ENCODE measurements around the gene ARPC1A. TPM values are rescaled to one million over a fixed set of nuclear protein-coding genes. Genes with fewer than 3 reads are reported as not detected.

ARPC1A gene
- total RNA-seq, 2 experiments from 2014 or later: 71.8 to 108 TPM

DNA sequence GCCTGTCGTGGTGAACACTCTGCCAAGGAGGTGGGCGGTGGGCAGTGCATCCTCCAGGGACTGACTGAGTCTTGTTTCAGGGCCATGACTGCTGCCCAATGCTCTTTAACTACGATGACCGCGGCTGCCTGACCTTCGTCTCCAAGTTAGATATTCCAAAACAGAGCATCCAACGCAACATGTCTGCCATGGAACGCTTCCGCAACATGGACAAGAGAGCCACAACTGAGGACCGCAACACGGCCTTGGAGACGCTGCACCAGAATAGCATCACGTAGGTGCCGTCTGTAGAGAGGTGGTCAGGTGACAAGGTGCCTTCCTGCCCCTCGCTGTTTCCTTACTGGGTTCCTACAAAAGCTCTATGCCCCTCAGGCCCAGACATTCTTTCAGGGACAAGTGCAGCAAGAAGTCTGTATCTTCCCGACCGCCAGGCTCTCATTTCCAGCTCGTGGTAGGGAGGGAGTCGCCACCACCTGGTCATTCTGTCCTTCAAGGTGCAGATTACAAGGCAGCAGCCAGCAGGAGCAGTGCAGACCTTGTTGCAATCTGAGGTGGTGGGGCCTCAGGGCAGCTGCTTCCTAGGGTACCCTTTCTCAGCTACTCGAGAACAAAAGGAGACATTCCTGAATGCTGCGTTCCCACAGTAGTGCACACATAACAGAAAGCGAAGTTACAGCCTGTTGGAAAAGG is 33.9 kb downstream of the ARPC1A start:
- ChIA-PET CTCF (ENCODE audit: unreplicated experiment) (no interaction called here), POLR2A (no interaction called here)
- DNase-seq (ENCODE audit: low spot score): no peak
- Histone ChIP-seq H2AFZ (ENCODE audit: low read length) (no peak overlapping the region), H3K4me3 (ENCODE audit: low read depth, low read length, poor library complexity, severe bottlenecking) (no peak overlapping the region), H3K9me2 (ENCODE audit: insufficient read depth, low read length) (no peaks in the 10 kb centered on the region), H3K79me2 (ENCODE audit: insufficient read depth, low read depth, low read length) (no peaks in the 10 kb centered on the region), H3K36me3 (ENCODE audit: insufficient read depth, low read length) (peaks cover 79% of the 10 kb centered on the region), H4K20me1 (ENCODE audit: insufficient read depth, low read length) (no peaks in the 10 kb centered on the region), H3K4me2 (ENCODE audit: low read length) (no peak overlapping the region), H3K4me1 (ENCODE audit: insufficient read depth, low read length, poor library complexity, severe bottlenecking) (no peaks in the 10 kb centered on the region), H3K9me3 (ENCODE audit: low read length) (no peaks in the 10 kb centered on the region), H3K27ac (ENCODE audit: low read depth, low read length, poor library complexity, severe bottlenecking) (no peak overlapping the region)
- intact Hi-C loops (cut with micrococcal nuclease; ENCODE audit: unreplicated experiment): no loop called here
- TF ChIP-seq, protein P1, sequence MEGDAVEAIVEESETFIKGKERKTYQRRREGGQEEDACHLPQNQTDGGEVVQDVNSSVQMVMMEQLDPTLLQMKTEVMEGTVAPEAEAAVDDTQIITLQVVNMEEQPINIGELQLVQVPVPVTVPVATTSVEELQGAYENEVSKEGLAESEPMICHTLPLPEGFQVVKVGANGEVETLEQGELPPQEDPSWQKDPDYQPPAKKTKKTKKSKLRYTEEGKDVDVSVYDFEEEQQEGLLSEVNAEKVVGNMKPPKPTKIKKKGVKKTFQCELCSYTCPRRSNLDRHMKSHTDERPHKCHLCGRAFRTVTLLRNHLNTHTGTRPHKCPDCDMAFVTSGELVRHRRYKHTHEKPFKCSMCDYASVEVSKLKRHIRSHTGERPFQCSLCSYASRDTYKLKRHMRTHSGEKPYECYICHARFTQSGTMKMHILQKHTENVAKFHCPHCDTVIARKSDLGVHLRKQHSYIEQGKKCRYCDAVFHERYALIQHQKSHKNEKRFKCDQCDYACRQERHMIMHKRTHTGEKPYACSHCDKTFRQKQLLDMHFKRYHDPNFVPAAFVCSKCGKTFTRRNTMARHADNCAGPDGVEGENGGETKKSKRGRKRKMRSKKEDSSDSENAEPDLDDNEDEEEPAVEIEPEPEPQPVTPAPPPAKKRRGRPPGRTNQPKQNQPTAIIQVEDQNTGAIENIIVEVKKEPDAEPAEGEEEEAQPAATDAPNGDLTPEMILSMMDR (conservative IDR thresholded peaks at IDR 0.05; ENCODE audit: low read length): no peak
- no peak for TF ChIP-seq EZH2phosphoT487 (IDR thresholded peaks at IDR 0.05; ENCODE audit: borderline replicate concordance, low read depth, low read length)
- BruUV-seq (replicated peaks): no TSS peak

DNA sequence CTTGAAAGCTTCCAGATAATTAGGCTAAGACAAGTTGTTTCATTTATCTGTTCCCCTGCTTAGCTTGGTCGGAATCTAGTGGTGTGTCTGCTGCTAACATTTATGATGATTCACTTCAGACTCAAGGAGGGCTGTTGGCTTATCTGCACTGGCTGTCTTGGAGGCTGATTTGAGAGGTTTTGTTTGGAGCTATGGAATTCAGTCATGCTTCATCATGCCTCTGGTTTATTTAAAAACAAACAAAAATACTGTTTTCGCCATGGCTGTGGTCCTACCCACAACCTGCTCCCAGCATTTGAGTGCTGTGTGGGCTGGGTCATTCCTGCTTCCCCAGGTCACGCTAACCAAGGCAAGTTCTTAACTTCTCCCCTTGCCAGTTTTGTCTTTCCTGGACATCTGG is 37.1 kb downstream of the ARPC1A start:
- Histone ChIP-seq H3K36me3 (ENCODE audit: insufficient read depth, low read length) (peaks cover 85% of the 10 kb centered on the region), H3K4me2 (ENCODE audit: low read length) (no peak overlapping the region), H2AFZ (ENCODE audit: low read length) (no peak overlapping the region), H3K9me2 (ENCODE audit: insufficient read depth, low read length) (no peaks in the 10 kb centered on the region), H3K79me2 (ENCODE audit: insufficient read depth, low read depth, low read length) (no peaks in the 10 kb centered on the region), H3K4me3 (ENCODE audit: low read depth, low read length, poor library complexity, severe bottlenecking) (no peak overlapping the region), H3K27ac (ENCODE audit: low read depth, low read length, poor library complexity, severe bottlenecking) (no peak overlapping the region), H4K20me1 (ENCODE audit: insufficient read depth, low read length) (no peaks in the 10 kb centered on the region), H3K9me3 (ENCODE audit: low read length) (no peaks in the 10 kb centered on the region), H3K4me1 (ENCODE audit: insufficient read depth, low read length, poor library complexity, severe bottlenecking) (no peaks in the 10 kb centered on the region)
- intact Hi-C loops (cut with micrococcal nuclease; ENCODE audit: unreplicated experiment): no loop called here
- DNase-seq (ENCODE audit: low spot score): no peak
- ChIA-PET POLR2A (interaction anchor here (0.6 to 0.7 kb wide), 2 partner anchors 14 to 93 kb away, joined by 3 read pairs; no protein-coding TSS in a partner anchor), CTCF (ENCODE audit: unreplicated experiment) (no interaction called here)
- TF ChIP-seq, protein P1 (conservative IDR thresholded peaks at IDR 0.05; ENCODE audit: low read length): no peak
- no peak for TF ChIP-seq EZH2phosphoT487 (IDR thresholded peaks at IDR 0.05; ENCODE audit: borderline replicate concordance, low read depth, low read length)
- BruUV-seq (replicated peaks): no TSS peak

DNA sequence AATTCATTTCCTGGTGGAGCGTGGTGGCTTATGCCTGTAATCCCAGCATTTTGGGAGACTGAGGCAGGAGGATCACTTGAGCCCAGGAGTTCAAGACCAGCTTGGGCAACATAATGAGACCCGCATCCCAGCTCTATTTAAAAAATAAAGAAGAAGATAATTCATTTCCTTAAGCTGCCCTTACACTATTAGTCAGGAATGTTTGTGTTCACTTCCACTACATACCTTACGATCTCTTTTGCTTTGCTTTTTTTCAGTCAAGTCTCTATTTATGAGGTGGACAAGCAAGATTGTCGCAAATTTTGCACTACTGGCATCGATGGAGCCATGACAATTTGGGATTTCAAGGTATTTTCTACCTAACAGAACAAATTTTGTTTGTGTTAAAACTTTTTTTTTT is 37.6 kb downstream of the ARPC1A start:
- intact Hi-C loops (cut with micrococcal nuclease; ENCODE audit: unreplicated experiment): no loop called here
- CTCF ChIA-PET (ENCODE audit: unreplicated experiment): no interaction called here
- BruUV-seq (replicated peaks): no TSS peak
- no peaks in the 10 kb centered on the region for H3K9me3 ChIP-seq (ENCODE audit: low read length)
- no peaks in the 10 kb centered on the region for H3K79me2 ChIP-seq (ENCODE audit: insufficient read depth, low read depth, low read length)
- DNase-seq (ENCODE audit: low spot score): no peak
- H3K4me1 ChIP-seq (ENCODE audit: insufficient read depth, low read length, poor library complexity, severe bottlenecking): no peaks in the 10 kb centered on the region
- H3K9me2 ChIP-seq (ENCODE audit: insufficient read depth, low read length): no peaks in the 10 kb centered on the region
- no peak overlapping the region for H2AFZ ChIP-seq (ENCODE audit: low read length)
- no peaks in the 10 kb centered on the region for H4K20me1 ChIP-seq (ENCODE audit: insufficient read depth, low read length)
- no peak for TF ChIP-seq EZH2phosphoT487 (IDR thresholded peaks at IDR 0.05; ENCODE audit: borderline replicate concordance, low read depth, low read length)
- TF ChIP-seq, protein P1 (conservative IDR thresholded peaks at IDR 0.05; ENCODE audit: low read length): no peak
- H3K4me3 ChIP-seq (ENCODE audit: low read depth, low read length, poor library complexity, severe bottlenecking): no peak overlapping the region
- H3K27ac ChIP-seq (ENCODE audit: low read depth, low read length, poor library complexity, severe bottlenecking): no peak overlapping the region
- POLR2A ChIA-PET: interaction anchor here (0.7 kb wide), 1 partner anchor 14 kb away, joined by 3 read pairs; no protein-coding TSS in a partner anchor
- H3K4me2 ChIP-seq (ENCODE audit: low read length): no peak overlapping the region
- peaks cover 80% of the 10 kb centered on the region for H3K36me3 ChIP-seq (ENCODE audit: insufficient read depth, low read length)
